Parathyroid adenoma (tissue), 2 donors: ENCODE results near the gene C1orf53.

ENCODE experiments used
- H2AFZ ChIP-seq: fragments of 300-600 bp; sonication (generic); one replicate; pipeline ENCODE4 v1.7.0; 2017; ENCODE audit warnings: antibody characterized with exemption, mild to moderate bottlenecking
- H3K27ac ChIP-seq: fragments of 300-600 bp; sonication (generic); one replicate; pipeline ENCODE4 v1.7.0; 2017
- H3K27me3 ChIP-seq: fragments of 300-600 bp; sonication (generic); one replicate; pipeline ENCODE4 v1.7.0; 2017; ENCODE audit warnings: low read length; ENCODE audit not compliant: control insufficient read depth, insufficient read depth
- H3K36me3 ChIP-seq: fragments of 300-600 bp; sonication (generic); one replicate; pipeline ENCODE4 v1.7.0; 2017; ENCODE audit warnings: low read length; ENCODE audit not compliant: control insufficient read depth, insufficient read depth
- H3K4me1 ChIP-seq: fragments of 300-600 bp; sonication (generic); one replicate; pipeline ENCODE4 v1.7.0; 2017; ENCODE audit warnings: control low read depth
- H3K4me2 ChIP-seq: fragments of 300-600 bp; sonication (generic); one replicate; pipeline ENCODE4 v1.7.0; 2017; ENCODE audit warnings: low read length
- H3K4me3 ChIP-seq: fragments of 300-600 bp; sonication (generic); one replicate; pipeline ENCODE4 v1.7.0; 2017; ENCODE audit warnings: low read depth, low read length
- H3K79me2 ChIP-seq: fragments of 300-600 bp; sonication (generic); one replicate; pipeline ENCODE4 v1.7.0; 2017; ENCODE audit warnings: control low read depth
- H3K9ac ChIP-seq: fragments of 300-600 bp; sonication (generic); one replicate; pipeline ENCODE4 v1.7.0; 2017; ENCODE audit warnings: mild to moderate bottlenecking
- H3K9me3 ChIP-seq: fragments of 300-600 bp; sonication (generic); one replicate; pipeline ENCODE4 v1.7.0; 2017; ENCODE audit warnings: low read length; ENCODE audit not compliant: control insufficient read depth
- CTCF ChIP-seq: fragments of 300-600 bp; sonication (generic); IDR thresholded peaks from one replicate; pipeline ENCODE4 v1.7.0; 2017; ENCODE audit warnings: antibody characterized with exemption, mild to moderate bottlenecking
- donor health status: primary hyperparathyroidism.

The C1orf53 gene

GRCh38 chr1:197916500-197916983, 14.1 kb downstream of the C1orf53 start:
- H3K4me3 ChIP-seq: no peak overlapping the region
- H3K9ac ChIP-seq: no peak overlapping the region
- H2AFZ ChIP-seq: no peak overlapping the region
- no peak overlapping the region for H3K4me2 ChIP-seq
- H3K36me3 ChIP-seq: no peaks in the 10 kb centered on the region
- no peak overlapping the region for H3K27ac ChIP-seq
- H3K9me3 ChIP-seq: no peaks in the 10 kb centered on the region
- no peaks in the 10 kb centered on the region for H3K4me1 ChIP-seq
- H3K27me3 ChIP-seq: peaks cover 33% of the 10 kb centered on the region
- no peak for TF ChIP-seq CTCF
- H3K79me2 ChIP-seq: no peaks in the 10 kb centered on the region

- TF ChIP-seq CTCF: no peak
- no peak overlapping the region for H3K4me3 ChIP-seq
- no peaks in the 10 kb centered on the region for H3K79me2 ChIP-seq
- no peaks in the 10 kb centered on the region for H3K9me3 ChIP-seq
- no peak overlapping the region for H3K27ac ChIP-seq
- peaks cover 26% of the 10 kb centered on the region for H3K27me3 ChIP-seq
- H3K4me2 ChIP-seq: peak overlapping the region; percentile 36
- H3K9ac ChIP-seq: no peak overlapping the region
- no peaks in the 10 kb centered on the region for H3K36me3 ChIP-seq
- no peaks in the 10 kb centered on the region for H3K4me1 ChIP-seq
- no peak overlapping the region for H2AFZ ChIP-seq
These were observed 15.6 kb downstream of the C1orf53 start for GRCh38 chr1:197917805-197918651.

DNA sequence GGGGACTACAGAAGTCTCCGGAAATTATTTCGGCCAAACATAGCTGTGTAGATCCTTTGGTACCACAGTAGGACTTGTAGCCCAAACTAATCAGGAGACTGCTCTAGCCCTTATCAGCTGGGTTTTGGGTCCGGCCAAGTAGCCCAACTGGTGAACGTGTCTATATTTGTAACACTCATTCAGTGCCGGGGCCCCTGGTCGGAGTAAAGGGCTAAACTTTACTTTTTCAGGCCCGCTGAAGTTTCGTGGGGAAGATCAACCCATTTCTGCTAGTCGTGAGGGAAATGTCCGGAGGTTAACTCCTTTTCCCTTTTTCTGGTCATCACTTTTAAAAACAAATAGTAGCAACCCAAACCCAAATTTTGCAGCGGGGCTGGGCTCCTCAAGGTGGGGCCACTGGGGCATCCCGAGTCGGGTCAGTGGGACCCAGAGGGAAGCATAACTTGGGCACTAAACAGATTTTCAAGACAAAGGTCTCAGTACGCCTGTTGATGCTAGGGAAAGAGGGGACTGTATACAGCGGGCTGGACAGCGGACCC, 16.4 kb downstream of the C1orf53 start:
- H3K4me2 ChIP-seq: no peak overlapping the region
- peaks cover 22% of the 10 kb centered on the region for H3K27me3 ChIP-seq
- no peak overlapping the region for H3K9ac ChIP-seq
- H3K9me3 ChIP-seq: no peaks in the 10 kb centered on the region
- H3K79me2 ChIP-seq: no peaks in the 10 kb centered on the region
- H3K27ac ChIP-seq: no peak overlapping the region
- H3K36me3 ChIP-seq: no peaks in the 10 kb centered on the region
- no peak overlapping the region for H3K4me3 ChIP-seq
- H2AFZ ChIP-seq: no peak overlapping the region
- no peaks in the 10 kb centered on the region for H3K4me1 ChIP-seq
- TF ChIP-seq CTCF: no peak

DNA sequence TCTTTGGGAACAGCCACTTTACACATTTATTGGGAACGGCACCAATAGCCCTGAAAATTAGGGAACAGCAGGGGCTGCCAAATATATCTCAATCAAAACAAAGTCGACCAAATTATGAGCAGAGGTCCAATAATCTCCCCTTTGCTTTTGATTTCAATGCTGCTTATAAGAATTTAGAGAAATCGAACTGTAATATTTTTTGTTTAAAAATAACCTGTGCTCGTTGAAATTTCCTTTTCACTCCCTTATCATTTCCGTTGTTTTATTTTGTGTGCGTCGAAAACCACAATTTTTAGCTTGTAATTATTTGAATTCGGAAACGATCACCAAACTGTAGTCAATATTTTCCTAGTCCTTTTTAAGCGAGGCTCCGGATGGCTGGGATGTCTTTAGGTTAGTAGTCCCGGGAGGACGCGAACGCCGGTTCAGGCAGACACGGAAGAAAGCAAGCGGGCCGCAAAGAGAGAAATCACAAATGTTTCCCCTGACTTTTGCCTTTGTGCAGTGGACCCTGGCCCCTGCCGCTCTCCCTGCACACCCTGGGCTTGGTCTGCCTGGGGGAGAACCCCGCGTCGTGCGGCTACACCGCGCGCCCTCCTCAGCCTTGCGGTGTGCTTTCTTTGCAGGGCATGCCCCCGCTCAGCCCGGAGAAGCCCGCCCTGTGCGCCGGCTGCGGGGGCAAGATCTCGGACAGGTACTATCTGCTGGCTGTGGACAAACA, 17.1 kb downstream of the C1orf53 start:
- Histone ChIP-seq H3K27me3 (peaks cover 21% of the 10 kb centered on the region), H3K79me2 (no peaks in the 10 kb centered on the region), H3K4me2 (no peak overlapping the region), H3K4me1 (no peaks in the 10 kb centered on the region), H3K9me3 (no peaks in the 10 kb centered on the region), H2AFZ (no peak overlapping the region), H3K4me3 (no peak overlapping the region), H3K27ac (no peak overlapping the region), H3K36me3 (no peaks in the 10 kb centered on the region), H3K9ac (no peak overlapping the region)
- TF ChIP-seq CTCF: no peak
